Spinal cord (tissue), 10 donors: ENCODE results near the gene C7orf33. TPM values are rescaled to one million over a fixed set of nuclear protein-coding genes. Genes with fewer than 3 reads are reported as not detected.
"Not testable (repeated sequence)": the region's sequence is repeated elsewhere in the genome, so short reads cannot be mapped to it uniquely, and the experiment has no call there.

Experiments
- DNase-seq, 6 donors: peaks; one replicate each; pipeline versions ENCODE4 v3.0.0 to v3.0.0-alpha.2; 2013 to 2015; ENCODE audit warnings: low spot score in 6 of 6, low read depth in 4 of 6
- H3K27ac ChIP-seq: one replicate; pipeline ENCODE4 v1.5.1; 2013; ENCODE audit warnings: low read depth, low read length, control low read depth
- H3K27me3 ChIP-seq: one replicate; pipeline ENCODE4 v1.6.1; 2013; ENCODE audit warnings: low read length; ENCODE audit not compliant: control insufficient read depth, insufficient read depth
- H3K36me3 ChIP-seq: one replicate; pipeline ENCODE4 v1.6.1; 2013; ENCODE audit warnings: low read length; ENCODE audit not compliant: control insufficient read depth, insufficient read depth
- H3K4me1 ChIP-seq: one replicate; pipeline ENCODE4 v1.6.1; 2013; ENCODE audit warnings: low read length; ENCODE audit not compliant: control insufficient read depth, insufficient read depth
- H3K4me3 ChIP-seq: one replicate; pipeline ENCODE4 v1.5.1; 2013; ENCODE audit warnings: low read depth, low read length, control low read depth
- H3K9me3 ChIP-seq: one replicate; pipeline ENCODE4 v1.6.1; 2013; ENCODE audit warnings: low read length; ENCODE audit not compliant: control insufficient read depth, insufficient read depth
- WGBS: methylation state at CpG from one replicate; pipeline ENCODE4 v1.1.5; 2013; ENCODE audit warnings: missing lambda C conversion rate; ENCODE audit not compliant: insufficient coverage; 5-methylcytosine and 5-hydroxymethylcytosine counted together
- polyA plus RNA-seq, 2 donors: library from polyadenylated mRNA; unstranded; fragments of 120-200 nt; gene quantifications; one replicate each; pipeline ENCODE4 v1.2.1, GENCODE V29; 2013; ENCODE audit not compliant: insufficient read length in 2 of 2
- total RNA-seq, 2 donors: library from RNA; depleted of rRNA in 1 of 2; stranded (reverse); fragments of 120-200 nt in 1 of 2; fragments of >200 nt in 1 of 2; gene quantifications; one replicate each; pipeline versions ENCODE4 v1.2.3 to v1.2.4, GENCODE V29; 2013 to 2014
- donor health status: healthy.

Gene C7orf33
- total and polyA plus RNA-seq, 4 donors, result not detected

DNA sequence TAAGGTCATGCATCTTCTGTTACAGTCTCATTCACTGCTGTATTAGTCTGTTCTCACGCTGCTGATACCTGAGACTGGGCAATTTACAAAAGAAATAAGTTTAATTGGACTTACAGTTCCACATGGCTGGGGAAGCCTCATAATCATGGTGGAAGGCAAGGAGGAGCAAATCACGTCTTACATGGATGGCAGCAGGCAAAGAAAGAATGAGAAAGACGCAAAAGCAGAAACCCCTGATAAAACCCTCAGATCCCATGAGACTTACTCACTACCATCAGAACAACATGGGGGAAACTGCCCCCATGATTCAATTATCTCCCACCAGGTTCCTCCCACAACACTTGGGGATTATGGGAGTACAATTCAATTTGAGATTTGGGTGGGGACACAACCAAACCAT, 5.8 kb downstream of the C7orf33 start:
- no CpG with 5 or more reads among the region's 3 CpGs for WGBS
- not testable (repeated sequence) for H3K4me3 ChIP-seq, H3K27ac ChIP-seq, DNase-seq, H3K9me3 ChIP-seq, H3K27me3 ChIP-seq, H3K4me1 ChIP-seq, H3K36me3 ChIP-seq

DNA sequence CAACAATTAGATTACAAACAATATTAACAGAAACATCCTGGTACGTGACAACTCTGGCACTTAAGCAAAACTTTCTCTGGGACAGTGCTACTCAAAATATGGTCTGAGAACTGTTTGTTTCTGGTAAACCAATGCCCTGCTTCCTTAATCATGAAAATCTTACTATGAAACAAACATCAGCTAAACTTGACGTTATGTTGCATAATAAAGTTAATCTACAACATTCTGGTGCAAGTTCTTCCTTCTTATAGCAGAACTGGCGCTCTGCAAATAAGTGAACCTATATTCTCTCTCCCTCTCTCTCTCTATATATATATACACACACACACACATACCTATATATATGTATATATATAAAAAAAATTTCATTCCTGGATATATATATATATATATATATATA, 7.8 kb downstream of the C7orf33 start:
- no peak for DNase-seq
- Histone ChIP-seq H3K4me1 (no peaks in the 10 kb centered on the region), H3K4me3 (no peak overlapping the region), H3K27me3 (no peaks in the 10 kb centered on the region), H3K9me3 (no peaks in the 10 kb centered on the region), H3K36me3 (no peaks in the 10 kb centered on the region), H3K27ac (no peak overlapping the region)
- WGBS, result 100% methylated on average over 1 of the region's 3 CpGs

DNA sequence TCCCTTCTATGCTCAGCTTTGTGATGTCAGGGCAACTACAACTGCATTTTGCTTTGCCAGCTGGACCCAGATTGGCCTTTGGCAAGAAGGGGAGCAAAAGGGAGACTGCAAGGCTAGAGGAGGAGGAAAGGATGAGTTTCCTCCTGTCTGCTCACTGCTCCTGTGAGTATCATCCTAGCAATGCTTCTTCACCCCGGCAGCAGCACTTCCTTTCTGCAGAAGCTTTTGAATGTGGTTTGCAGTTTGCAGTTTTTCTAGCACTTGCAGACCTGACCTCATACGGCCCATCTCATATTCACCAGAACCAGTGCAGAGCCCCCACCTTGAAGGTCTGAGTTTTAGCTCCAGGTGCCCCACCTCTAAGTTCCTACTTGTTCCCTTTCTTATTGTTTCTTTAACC, 14.8 kb downstream of the C7orf33 start:
- no peaks in the 10 kb centered on the region for H3K9me3 ChIP-seq
- H3K27me3 ChIP-seq, result no peaks in the 10 kb centered on the region
- no peaks in the 10 kb centered on the region for H3K4me1 ChIP-seq
- H3K4me3 ChIP-seq, result no peak overlapping the region
- DNase-seq, result no peak
- WGBS, result 100% methylated on average over 2 of the region's 2 CpGs
- H3K27ac ChIP-seq, result no peak overlapping the region
- H3K36me3 ChIP-seq, result no peaks in the 10 kb centered on the region

DNA sequence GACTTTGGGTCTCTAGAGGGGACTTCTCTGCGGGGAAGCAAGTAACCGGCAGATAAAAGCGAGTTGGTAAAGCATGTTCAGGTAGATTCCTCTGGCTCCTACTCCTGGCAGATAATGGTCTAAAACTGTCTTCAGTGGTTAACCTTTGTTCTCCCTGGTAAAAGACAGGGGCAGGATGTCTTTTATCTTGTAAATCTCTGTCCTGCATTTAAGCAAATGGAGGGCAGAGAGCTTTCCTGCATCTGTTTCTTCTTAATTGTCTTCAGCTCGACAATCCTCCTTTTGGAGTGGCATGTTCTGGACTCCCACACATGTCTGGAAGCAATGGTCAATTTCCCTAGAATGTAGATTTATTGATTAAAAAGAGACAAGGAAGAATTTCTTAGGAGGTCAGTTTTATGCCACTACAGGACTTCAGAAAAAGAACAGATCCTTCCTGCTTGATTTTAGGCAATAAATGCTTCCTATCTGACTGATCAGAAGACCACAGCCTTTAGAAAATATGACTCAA, 16.6 kb downstream of the C7orf33 start:
- no peaks in the 10 kb centered on the region for H3K9me3 ChIP-seq
- no peak for DNase-seq
- H3K36me3 ChIP-seq, result no peaks in the 10 kb centered on the region
- 10% methylated on average over 2 of the region's 4 CpGs for WGBS
- H3K27ac ChIP-seq, result no peak overlapping the region
- H3K4me3 ChIP-seq, result no peak overlapping the region
- no peaks in the 10 kb centered on the region for H3K27me3 ChIP-seq
- H3K4me1 ChIP-seq, result no peaks in the 10 kb centered on the region

DNA sequence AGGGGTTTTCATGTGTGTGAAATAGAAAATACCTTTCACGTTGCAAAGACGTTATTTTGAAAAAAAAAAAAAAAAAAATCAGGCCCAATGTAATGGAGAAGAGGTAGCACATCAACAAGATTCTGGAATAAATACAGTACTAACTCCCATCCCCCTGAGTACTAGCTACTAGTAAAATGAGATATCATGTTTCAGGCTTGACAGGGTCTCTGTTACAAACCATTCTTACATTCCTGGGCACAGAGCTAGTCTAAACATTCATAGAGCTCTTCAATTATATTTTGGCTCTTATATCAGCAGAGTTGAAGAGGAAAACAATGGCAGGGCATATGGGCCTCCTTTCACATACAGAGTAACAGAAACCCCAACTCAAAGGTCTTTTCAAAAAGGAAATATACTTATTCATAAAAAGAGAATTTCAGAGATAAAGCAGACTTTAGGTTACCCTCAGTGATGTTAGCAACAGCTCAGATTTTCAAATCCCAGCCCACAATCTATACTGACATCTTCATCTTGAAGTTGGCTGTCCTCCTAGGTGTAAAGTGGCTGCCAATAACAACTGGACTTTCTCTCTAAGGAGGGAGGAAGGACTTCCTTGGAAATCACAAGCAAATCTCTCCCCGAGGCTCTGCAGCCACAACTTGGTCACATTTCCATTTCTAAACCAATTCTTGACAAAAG, 18.6 kb downstream of the C7orf33 start:
- Histone ChIP-seq H3K27ac (no peak overlapping the region), H3K9me3 (no peaks in the 10 kb centered on the region), H3K27me3 (no peaks in the 10 kb centered on the region), H3K4me1 (no peaks in the 10 kb centered on the region), H3K36me3 (no peaks in the 10 kb centered on the region), H3K4me3 (no peak overlapping the region)
- no CpG with 5 or more reads among the region's 3 CpGs for WGBS
- peak in 1 of 6 donors; percentile 36 for DNase-seq

DNA sequence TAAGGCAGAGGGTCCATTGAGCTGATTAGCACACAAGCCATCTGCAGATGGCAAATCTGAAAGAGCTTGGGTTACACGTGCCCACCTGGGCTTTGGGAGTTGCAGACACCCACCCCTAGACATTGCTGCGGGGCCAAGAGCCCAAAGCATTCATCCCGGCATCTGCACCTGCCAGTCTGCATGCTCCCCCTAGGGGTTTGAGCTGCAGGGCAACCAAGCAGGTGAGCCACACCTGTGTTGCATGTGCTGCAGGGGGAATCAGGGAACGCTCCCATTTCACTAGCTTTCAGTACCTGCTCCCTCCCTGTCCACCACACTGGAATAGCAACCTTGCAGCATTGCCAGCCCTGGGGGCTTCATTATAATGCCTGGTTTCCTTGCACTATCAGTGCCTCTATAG, 21.1 kb downstream of the C7orf33 start:
- 69% methylated on average over 4 of the region's 4 CpGs for WGBS
- Histone ChIP-seq H3K27me3 (no peaks in the 10 kb centered on the region), H3K4me3 (no peak overlapping the region), H3K9me3 (no peaks in the 10 kb centered on the region), H3K4me1 (no peaks in the 10 kb centered on the region), H3K36me3 (no peaks in the 10 kb centered on the region), H3K27ac (no peak overlapping the region)
- DNase-seq, result no peak

DNA sequence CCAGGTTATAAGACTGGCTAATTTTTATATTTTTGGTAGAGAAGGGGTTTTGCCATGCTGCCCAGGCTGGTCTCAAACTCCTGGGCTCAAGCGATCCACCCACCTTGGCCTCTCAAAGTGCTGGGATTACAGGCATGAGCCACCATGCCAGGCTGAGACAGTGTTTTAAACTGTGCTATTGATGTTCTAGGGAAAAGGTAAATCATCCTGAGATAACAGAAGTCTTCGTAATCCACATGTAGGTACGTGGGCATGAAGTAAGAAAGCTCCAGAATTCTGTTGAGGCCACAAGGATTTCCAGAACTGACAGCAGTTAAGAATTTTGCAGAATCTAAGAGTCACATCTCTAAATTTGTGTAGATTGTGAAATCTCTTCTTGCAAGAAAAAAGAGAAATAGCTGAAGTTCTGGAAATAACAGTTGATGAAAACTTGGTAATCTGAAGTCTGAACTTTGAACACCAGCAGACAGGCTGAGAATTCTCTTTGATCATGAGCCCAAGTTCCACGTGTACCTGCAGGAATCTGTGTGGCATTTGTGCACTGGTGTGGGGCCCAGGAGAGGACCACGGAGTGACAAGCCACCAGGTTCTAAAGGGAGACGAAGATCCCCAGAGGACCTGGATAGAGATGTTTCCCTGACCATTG, 24.6 kb downstream of the C7orf33 start:
- H3K4me3 ChIP-seq, result no peak overlapping the region
- H3K4me1 ChIP-seq, result no peaks in the 10 kb centered on the region
- no peaks in the 10 kb centered on the region for H3K27me3 ChIP-seq
- no peaks in the 10 kb centered on the region for H3K36me3 ChIP-seq
- no peak for DNase-seq
- no peaks in the 10 kb centered on the region for H3K9me3 ChIP-seq
- 95% methylated on average over 6 of the region's 6 CpGs for WGBS
- no peak overlapping the region for H3K27ac ChIP-seq

DNA sequence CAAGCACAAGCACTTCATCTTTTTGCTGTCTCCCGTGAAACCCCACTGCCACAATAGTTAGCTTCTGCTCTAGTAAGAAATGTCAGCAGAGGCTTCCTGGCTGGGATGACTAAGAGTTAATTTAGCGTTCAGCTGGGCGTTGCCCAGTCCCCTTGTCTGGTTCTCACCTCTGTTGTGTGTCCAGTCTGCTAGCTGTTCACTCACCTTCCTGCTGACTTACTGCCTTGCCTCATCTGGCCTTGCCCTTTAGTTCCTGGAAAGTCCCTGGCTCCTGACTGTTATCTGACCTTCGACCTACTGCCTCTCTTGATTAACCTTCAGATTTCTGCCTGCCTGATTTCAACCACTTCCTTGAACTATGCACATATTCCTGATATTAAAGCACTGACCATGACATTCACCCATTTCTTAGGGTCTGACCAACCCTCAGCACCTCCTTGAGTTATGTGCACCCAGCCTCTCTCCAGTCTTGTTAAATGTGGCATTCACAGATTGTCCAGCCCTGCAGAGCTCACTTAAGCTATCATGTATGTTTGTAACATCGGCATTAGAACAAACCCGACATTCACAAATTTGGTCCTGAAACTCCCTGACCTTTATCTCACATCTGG, 30.3 kb downstream of the C7orf33 start:
- no peak overlapping the region for H3K4me3 ChIP-seq
- no peaks in the 10 kb centered on the region for H3K4me1 ChIP-seq
- H3K27me3 ChIP-seq, result peaks cover 2% of the 10 kb centered on the region
- 69% methylated on average over 4 of the region's 6 CpGs for WGBS
- DNase-seq, result no peak
- H3K9me3 ChIP-seq, result no peaks in the 10 kb centered on the region
- H3K27ac ChIP-seq, result no peak overlapping the region
- H3K36me3 ChIP-seq, result no peaks in the 10 kb centered on the region

DNA sequence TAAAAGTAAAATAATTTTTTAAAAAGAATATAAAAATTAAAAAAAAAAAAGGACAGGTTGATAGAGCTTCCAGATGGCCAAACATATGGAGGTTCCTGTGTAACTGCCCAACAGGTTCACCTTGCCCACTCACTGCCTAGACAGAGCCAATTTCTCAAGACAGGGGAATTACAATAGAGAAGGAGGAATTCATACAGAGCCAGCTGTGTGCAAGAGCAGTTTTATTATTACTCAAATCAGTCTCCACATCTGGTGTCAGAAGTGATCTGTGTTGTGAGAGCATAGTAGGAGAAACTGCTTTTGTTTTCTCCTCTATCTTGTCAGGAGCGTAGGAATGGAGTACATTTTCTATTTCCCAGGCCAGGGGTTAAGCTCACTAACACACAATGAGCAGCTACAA, 31.0 kb downstream of the C7orf33 start:
- WGBS, result no CpG with 5 or more reads among the region's 1 CpG
- peak in 1 of 6 donors; percentile 31 for DNase-seq

More for the DNA sequence above, 31.0 kb downstream of the C7orf33 start:
- Histone ChIP-seq H3K27ac (no peak overlapping the region), H3K36me3 (no peaks in the 10 kb centered on the region), H3K4me3 (no peak overlapping the region), H3K27me3 (peaks cover 2% of the 10 kb centered on the region), H3K9me3 (no peaks in the 10 kb centered on the region), H3K4me1 (no peaks in the 10 kb centered on the region)
